ENCODE measurements around the gene GET4.

DNA sequence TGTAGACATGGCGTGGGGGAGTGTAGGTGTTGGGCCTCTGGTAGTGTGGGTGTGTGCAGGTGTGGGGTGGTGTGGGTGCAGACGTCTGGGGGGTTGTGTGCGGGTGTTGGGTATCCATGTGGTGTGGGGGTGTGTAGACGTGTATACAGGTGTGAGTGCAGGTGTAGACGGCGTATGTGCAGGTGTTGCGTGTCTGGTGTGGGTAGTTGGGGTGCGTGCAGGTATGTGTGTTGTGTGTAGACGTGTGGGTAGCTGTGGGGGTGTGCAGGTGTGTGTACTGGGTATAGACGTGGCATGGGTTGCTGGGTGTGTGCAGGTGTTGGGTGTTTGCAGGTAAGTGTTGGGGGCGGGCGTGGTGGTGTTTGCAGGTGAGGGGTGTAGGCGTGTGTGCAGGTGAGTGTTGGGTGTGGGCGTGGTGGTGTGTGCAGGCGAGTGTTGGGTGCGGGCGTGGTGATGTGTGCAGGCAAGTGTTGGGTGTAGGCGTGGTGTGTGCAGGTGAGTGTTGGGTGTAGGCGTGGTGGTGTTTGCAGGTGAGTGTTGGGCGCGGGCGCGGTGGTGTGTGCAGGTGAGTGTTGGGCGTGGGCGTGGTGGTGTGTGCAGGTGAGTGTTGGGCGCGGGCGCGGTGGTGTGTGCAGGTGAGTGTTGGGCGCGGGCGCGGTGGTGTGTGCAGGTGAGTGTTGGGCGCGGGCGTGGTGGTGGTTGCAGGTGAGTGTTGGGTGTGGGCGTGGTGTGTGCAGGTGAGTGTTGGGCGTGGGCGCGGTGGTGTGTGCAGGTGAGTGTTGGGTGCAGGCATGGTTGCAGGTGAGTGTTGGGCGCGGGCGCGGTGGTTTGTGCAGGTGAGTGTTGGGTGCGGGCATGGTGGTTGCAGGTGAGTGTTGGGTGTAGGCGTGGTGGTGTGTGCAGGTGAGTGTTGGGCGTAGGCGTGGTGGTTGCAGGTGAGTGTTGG, 16.6 kb downstream of the GET4 start:
- no peak for TF ChIP-seq POLR2A (IDR thresholded peaks at IDR 0.05)
- TF ChIP-seq, protein P1, sequence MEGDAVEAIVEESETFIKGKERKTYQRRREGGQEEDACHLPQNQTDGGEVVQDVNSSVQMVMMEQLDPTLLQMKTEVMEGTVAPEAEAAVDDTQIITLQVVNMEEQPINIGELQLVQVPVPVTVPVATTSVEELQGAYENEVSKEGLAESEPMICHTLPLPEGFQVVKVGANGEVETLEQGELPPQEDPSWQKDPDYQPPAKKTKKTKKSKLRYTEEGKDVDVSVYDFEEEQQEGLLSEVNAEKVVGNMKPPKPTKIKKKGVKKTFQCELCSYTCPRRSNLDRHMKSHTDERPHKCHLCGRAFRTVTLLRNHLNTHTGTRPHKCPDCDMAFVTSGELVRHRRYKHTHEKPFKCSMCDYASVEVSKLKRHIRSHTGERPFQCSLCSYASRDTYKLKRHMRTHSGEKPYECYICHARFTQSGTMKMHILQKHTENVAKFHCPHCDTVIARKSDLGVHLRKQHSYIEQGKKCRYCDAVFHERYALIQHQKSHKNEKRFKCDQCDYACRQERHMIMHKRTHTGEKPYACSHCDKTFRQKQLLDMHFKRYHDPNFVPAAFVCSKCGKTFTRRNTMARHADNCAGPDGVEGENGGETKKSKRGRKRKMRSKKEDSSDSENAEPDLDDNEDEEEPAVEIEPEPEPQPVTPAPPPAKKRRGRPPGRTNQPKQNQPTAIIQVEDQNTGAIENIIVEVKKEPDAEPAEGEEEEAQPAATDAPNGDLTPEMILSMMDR (IDR thresholded peaks at IDR 0.05): no peak

Data from gastroesophageal sphincter (tissue), 3 donors.